ENCODE results near the gene ANKLE1. TPM values are rescaled to one million over a fixed set of nuclear protein-coding genes. Genes with fewer than 3 reads are reported as not detected.

ANKLE1 gene
- polyA plus RNA-seq, 1 of the 3 experiments (the other 2 are of a cell fraction) = 2.6 TPM

DNA sequence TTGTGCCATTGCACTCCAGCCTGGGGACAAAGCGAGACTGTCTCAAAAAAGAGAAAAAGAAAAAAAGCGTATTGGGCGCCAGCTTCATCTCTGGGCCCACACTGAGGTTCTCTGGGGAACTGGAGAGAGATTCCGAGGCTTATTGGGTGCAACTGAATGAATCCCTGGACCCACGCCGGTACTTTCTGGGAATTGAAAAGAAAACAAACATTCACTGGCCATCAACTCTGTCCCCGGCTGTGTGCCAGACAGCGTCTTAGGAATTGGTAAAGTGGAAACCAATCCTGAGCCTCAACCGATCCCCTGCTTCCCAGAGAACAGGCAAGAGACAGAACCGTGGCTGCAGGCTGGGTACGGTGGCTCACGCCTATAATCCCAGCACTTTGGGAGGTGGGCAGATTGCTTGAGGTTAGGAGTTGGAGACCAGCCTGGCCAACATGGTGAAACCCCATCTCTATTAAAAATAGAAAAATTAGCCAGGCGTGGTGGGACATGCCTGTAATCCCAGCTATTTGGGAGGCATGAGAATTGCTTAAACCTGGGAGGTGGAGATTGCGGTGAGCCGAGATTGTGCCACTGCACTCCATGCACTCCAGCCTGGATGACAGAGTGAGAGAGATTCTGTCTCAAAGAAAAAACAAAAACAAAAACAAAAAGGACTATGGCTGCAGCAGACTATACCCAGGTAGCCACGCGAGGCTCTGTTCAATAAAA lies 44.3 kb downstream of the ANKLE1 start:
- H3K9ac ChIP-seq = no peak overlapping the region
- ChIA-PET CTCF (no interaction called here), POLR2A (no interaction called here)
- H2AFZ ChIP-seq (ENCODE audit: low read depth) = no peak overlapping the region
- DNase-seq = no peak
- no peak overlapping the region for H3K27ac ChIP-seq (ENCODE audit: low read depth in 2 of 2, low read length in 1 of 2)
- no peaks in the 10 kb centered on the region for H3K27me3 ChIP-seq (ENCODE audit: insufficient read depth)
- no peaks in the 10 kb centered on the region for H3K9me2 ChIP-seq
- H3K36me3 ChIP-seq (replicated peaks in 1 of 2; ENCODE audit: control insufficient read depth in 1 of 2, insufficient read depth in 2 of 2, low read length in 1 of 2) = peaks cover 0 to 24% of the 10 kb centered on the region in 2 experiments
- no peaks in the 10 kb centered on the region for H3K79me2 ChIP-seq (ENCODE audit: insufficient read depth)
- H3K4me3 ChIP-seq (ENCODE audit: low read depth in 2 of 2, low read length in 1 of 2) = no peak overlapping the region
- WGBS (ENCODE audit: low lambda C conversion rate) = 96% methylated on average over 17 of the region's 17 CpGs
- H3F3A ChIP-seq (replicated peaks; ENCODE audit: insufficient read depth) = no peaks in the 10 kb centered on the region
- H4K20me1 ChIP-seq (ENCODE audit: insufficient read depth) = no peaks in the 10 kb centered on the region
- TF ChIP-seq GATA2 (CRISPR knock-in tag; IDR thresholded peaks at IDR 0.05) (no peak), NFIC (IDR thresholded peaks at IDR 0.05; ENCODE audit: borderline replicate concordance) (no peak), FOXJ3 (CRISPR knock-in tag; IDR thresholded peaks at IDR 0.05) (no peak), POLR2AphosphoS5 (IDR thresholded peaks at IDR 0.05; ENCODE audit: low read depth, low read length) (no peak), ELF1 (IDR thresholded peaks at IDR 0.05) (no peak), SIN3A (IDR thresholded peaks at IDR 0.05; ENCODE audit: borderline replicate concordance, low read depth, low read length) (no peak), TAF1 (IDR thresholded peaks at IDR 0.05; ENCODE audit: borderline replicate concordance, low read depth, low read length) (no peak), MXI1 (IDR thresholded peaks at IDR 0.05; ENCODE audit: low read depth, low read length) (no peak), EP300 (IDR thresholded peaks at IDR 0.05; ENCODE audit: borderline replicate concordance in 1 of 2, low read depth in 1 of 2, low read length in 1 of 2) (no peak), MEF2A (IDR thresholded peaks at IDR 0.05; ENCODE audit: borderline replicate concordance, low read depth) (no peak), YY1 (IDR thresholded peaks at IDR 0.05; ENCODE audit: low read depth) (no peak), CHD2 (IDR thresholded peaks at IDR 0.05; ENCODE audit: low read length, partially characterized antibody) (no peak), SMC3 (IDR thresholded peaks at IDR 0.05; ENCODE audit: low read depth, low read length) (no peak)
- TF ChIP-seq, protein P1, sequence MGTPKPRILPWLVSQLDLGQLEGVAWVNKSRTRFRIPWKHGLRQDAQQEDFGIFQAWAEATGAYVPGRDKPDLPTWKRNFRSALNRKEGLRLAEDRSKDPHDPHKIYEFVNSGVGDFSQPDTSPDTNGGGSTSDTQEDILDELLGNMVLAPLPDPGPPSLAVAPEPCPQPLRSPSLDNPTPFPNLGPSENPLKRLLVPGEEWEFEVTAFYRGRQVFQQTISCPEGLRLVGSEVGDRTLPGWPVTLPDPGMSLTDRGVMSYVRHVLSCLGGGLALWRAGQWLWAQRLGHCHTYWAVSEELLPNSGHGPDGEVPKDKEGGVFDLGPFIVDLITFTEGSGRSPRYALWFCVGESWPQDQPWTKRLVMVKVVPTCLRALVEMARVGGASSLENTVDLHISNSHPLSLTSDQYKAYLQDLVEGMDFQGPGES (IDR thresholded peaks at IDR 0.05; ENCODE audit: low read depth, low read length) = no peak
- no peak overlapping the region for H3K4me2 ChIP-seq
- H3K4me1 ChIP-seq (ENCODE audit: control insufficient read depth in 1 of 2, insufficient read depth in 2 of 2, low read depth in 1 of 2, low read length in 1 of 2) = no peaks in the 10 kb centered on the region
- no peaks in the 10 kb centered on the region for H3K9me3 ChIP-seq

DNA sequence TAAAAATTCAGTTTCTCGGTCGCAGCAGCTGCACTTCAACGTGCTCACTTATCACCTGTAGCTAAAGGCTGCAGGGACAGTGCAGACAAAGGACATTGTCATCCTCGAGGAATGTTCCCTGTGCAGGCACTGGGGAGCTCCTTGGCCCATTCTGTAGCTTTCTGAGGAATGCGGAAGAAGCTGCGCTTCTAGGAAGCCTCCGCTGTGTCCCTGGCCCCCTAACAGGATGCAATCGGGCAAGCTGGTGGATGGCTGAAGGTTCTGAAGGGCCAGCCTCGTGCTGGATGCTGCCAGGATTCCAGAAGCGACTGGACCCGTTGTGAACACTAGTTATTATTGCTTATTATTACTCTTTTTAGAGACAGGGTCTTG lies 44.9 kb downstream of the ANKLE1 start:
- 90% methylated on average over 10 of the region's 11 CpGs for WGBS (ENCODE audit: low lambda C conversion rate)
- no peak for TF ChIP-seq ELF1 (IDR thresholded peaks at IDR 0.05)
- no peak for TF ChIP-seq FOSL2 (IDR thresholded peaks at IDR 0.05; ENCODE audit: borderline replicate concordance, low read depth)
- TF ChIP-seq, protein P2, sequence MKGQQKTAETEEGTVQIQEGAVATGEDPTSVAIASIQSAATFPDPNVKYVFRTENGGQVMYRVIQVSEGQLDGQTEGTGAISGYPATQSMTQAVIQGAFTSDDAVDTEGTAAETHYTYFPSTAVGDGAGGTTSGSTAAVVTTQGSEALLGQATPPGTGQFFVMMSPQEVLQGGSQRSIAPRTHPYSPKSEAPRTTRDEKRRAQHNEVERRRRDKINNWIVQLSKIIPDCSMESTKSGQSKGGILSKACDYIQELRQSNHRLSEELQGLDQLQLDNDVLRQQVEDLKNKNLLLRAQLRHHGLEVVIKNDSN (IDR thresholded peaks at IDR 0.05; ENCODE audit: borderline replicate concordance, low read depth) = no peak
- no peak for TF ChIP-seq POLR2AphosphoS5 (IDR thresholded peaks at IDR 0.05; ENCODE audit: low read depth, low read length)
- no peak for TF ChIP-seq TEAD4 (IDR thresholded peaks at IDR 0.05; ENCODE audit: borderline replicate concordance, insufficient read depth)
- TF ChIP-seq, protein P3, sequence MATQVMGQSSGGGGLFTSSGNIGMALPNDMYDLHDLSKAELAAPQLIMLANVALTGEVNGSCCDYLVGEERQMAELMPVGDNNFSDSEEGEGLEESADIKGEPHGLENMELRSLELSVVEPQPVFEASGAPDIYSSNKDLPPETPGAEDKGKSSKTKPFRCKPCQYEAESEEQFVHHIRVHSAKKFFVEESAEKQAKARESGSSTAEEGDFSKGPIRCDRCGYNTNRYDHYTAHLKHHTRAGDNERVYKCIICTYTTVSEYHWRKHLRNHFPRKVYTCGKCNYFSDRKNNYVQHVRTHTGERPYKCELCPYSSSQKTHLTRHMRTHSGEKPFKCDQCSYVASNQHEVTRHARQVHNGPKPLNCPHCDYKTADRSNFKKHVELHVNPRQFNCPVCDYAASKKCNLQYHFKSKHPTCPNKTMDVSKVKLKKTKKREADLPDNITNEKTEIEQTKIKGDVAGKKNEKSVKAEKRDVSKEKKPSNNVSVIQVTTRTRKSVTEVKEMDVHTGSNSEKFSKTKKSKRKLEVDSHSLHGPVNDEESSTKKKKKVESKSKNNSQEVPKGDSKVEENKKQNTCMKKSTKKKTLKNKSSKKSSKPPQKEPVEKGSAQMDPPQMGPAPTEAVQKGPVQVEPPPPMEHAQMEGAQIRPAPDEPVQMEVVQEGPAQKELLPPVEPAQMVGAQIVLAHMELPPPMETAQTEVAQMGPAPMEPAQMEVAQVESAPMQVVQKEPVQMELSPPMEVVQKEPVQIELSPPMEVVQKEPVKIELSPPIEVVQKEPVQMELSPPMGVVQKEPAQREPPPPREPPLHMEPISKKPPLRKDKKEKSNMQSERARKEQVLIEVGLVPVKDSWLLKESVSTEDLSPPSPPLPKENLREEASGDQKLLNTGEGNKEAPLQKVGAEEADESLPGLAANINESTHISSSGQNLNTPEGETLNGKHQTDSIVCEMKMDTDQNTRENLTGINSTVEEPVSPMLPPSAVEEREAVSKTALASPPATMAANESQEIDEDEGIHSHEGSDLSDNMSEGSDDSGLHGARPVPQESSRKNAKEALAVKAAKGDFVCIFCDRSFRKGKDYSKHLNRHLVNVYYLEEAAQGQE (IDR thresholded peaks at IDR 0.05; ENCODE audit: low read depth, low read length) = no peak
- no peak for TF ChIP-seq YY1 (IDR thresholded peaks at IDR 0.05; ENCODE audit: low read depth)
- TF ChIP-seq GATA2 (CRISPR knock-in tag; IDR thresholded peaks at IDR 0.05) = no peak
- TF ChIP-seq CHD2 (IDR thresholded peaks at IDR 0.05; ENCODE audit: low read length, partially characterized antibody) = no peak
- TF ChIP-seq RCOR1 (IDR thresholded peaks at IDR 0.05; ENCODE audit: low read length) = no peak
- no peak for TF ChIP-seq GABPA (IDR thresholded peaks at IDR 0.05; ENCODE audit: low read depth)
- TF ChIP-seq NFIC (IDR thresholded peaks at IDR 0.05; ENCODE audit: borderline replicate concordance) = no peak
- TF ChIP-seq, protein P4, sequence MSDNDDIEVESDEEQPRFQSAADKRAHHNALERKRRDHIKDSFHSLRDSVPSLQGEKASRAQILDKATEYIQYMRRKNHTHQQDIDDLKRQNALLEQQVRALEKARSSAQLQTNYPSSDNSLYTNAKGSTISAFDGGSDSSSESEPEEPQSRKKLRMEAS (IDR thresholded peaks at IDR 0.05; ENCODE audit: low read depth) = no peak
- TF ChIP-seq EP300 (IDR thresholded peaks at IDR 0.05; ENCODE audit: borderline replicate concordance in 1 of 2, low read depth in 1 of 2, low read length in 1 of 2) = no peak
- TF ChIP-seq SIN3A (IDR thresholded peaks at IDR 0.05; ENCODE audit: borderline replicate concordance, low read depth, low read length) = no peak
- TF ChIP-seq RFX5 (IDR thresholded peaks at IDR 0.05; ENCODE audit: low read length) = no peak

More for the DNA sequence above, 44.9 kb downstream of the ANKLE1 start:
- H3K4me3 ChIP-seq (ENCODE audit: low read depth in 2 of 2, low read length in 1 of 2) = no peak overlapping the region
- no peaks in the 10 kb centered on the region for H3K9me3 ChIP-seq
- no peak overlapping the region for H3K27ac ChIP-seq (ENCODE audit: low read depth in 2 of 2, low read length in 1 of 2)
- no peaks in the 10 kb centered on the region for H4K20me1 ChIP-seq (ENCODE audit: insufficient read depth)
- DNase-seq = no peak
- CTCF ChIA-PET = interaction anchor here (1.3 kb wide), 1 partner anchor 15 kb away, joined by 4 read pairs; no protein-coding TSS in a partner anchor
- no peaks in the 10 kb centered on the region for H3K79me2 ChIP-seq (ENCODE audit: insufficient read depth)
- no peak overlapping the region for H3K9ac ChIP-seq
- H2AFZ ChIP-seq (ENCODE audit: low read depth) = no peak overlapping the region
- no peaks in the 10 kb centered on the region for H3F3A ChIP-seq (replicated peaks; ENCODE audit: insufficient read depth)
- H3K9me2 ChIP-seq = no peaks in the 10 kb centered on the region
- POLR2A ChIA-PET = interaction anchor here (1.1 kb wide), 1 partner anchor 17 kb away, joined by 4 read pairs; the partner anchor contains the start of gene DDA1
- no peaks in the 10 kb centered on the region for H3K27me3 ChIP-seq (ENCODE audit: insufficient read depth)
- H3K36me3 ChIP-seq (replicated peaks in 1 of 2; ENCODE audit: control insufficient read depth in 1 of 2, insufficient read depth in 2 of 2, low read length in 1 of 2) = peaks cover 0 to 22% of the 10 kb centered on the region in 2 experiments
- no peaks in the 10 kb centered on the region for H3K4me1 ChIP-seq (ENCODE audit: control insufficient read depth in 1 of 2, insufficient read depth in 2 of 2, low read depth in 1 of 2, low read length in 1 of 2)
- H3K4me2 ChIP-seq = no peak overlapping the region

Data from SK-N-SH (cell line).